ENCODE data around the gene POFUT1.
"Not testable (repeated sequence)": the region's sequence is repeated elsewhere in the genome, so short reads cannot be mapped to it uniquely, and the experiment has no call there.

POFUT1 gene

GRCh38 chr20:32244150-32244823 lies 36.6 kb downstream of the POFUT1 start:
- no peak for DNase-seq (ENCODE audit: low read depth)
- no peak for TF ChIP-seq CTCF (IDR thresholded peaks at IDR 0.05; ENCODE audit: low read length, missing control alignments)
- no peak overlapping the region for H3K4me3 ChIP-seq (replicated peaks; ENCODE audit: low read depth, low read length)

- no peak overlapping the region for H3K4me3 ChIP-seq (replicated peaks; ENCODE audit: low read depth, low read length)
- no peak for DNase-seq (ENCODE audit: low read depth)
- TF ChIP-seq CTCF (IDR thresholded peaks at IDR 0.05; ENCODE audit: low read length, missing control alignments), result no peak
Measured at GRCh38 chr20:32244959-32245358, 37.3 kb downstream of the POFUT1 start.

- not testable (repeated sequence) for H3K4me3 ChIP-seq (replicated peaks; ENCODE audit: low read depth, low read length); DNase-seq (ENCODE audit: low read depth)
Measured at GRCh38 chr20:32246208-32246607, 38.5 kb downstream of the POFUT1 start.

- TF ChIP-seq CTCF (IDR thresholded peaks at IDR 0.05; ENCODE audit: low read length, missing control alignments), result no peak
- no peak for DNase-seq (ENCODE audit: low read depth)
- H3K4me3 ChIP-seq (replicated peaks; ENCODE audit: low read depth, low read length), result no peak overlapping the region
Measured at GRCh38 chr20:32248043-32248442, 40.4 kb downstream of the POFUT1 start.

- no peak for DNase-seq (ENCODE audit: low read depth)
- TF ChIP-seq CTCF (IDR thresholded peaks at IDR 0.05; ENCODE audit: low read length, missing control alignments), result no peak
Measured at GRCh38 chr20:32249030-32249738, 41.5 kb downstream of the POFUT1 start.

GRCh38 chr20:32251470-32251869 lies 43.8 kb downstream of the POFUT1 start:
- DNase-seq (ENCODE audit: low read depth), result no peak
- no peak overlapping the region for H3K4me3 ChIP-seq (replicated peaks; ENCODE audit: low read depth, low read length)
- TF ChIP-seq CTCF (IDR thresholded peaks at IDR 0.05; ENCODE audit: low read length, missing control alignments), result no peak

More at GRCh38 chr20:32249030-32249738, 41.5 kb downstream of the POFUT1 start:
- no peak overlapping the region for H3K4me3 ChIP-seq (replicated peaks; ENCODE audit: low read depth, low read length)

- TF ChIP-seq CTCF (IDR thresholded peaks at IDR 0.05; ENCODE audit: low read length, missing control alignments), result no peak
- H3K4me3 ChIP-seq (replicated peaks; ENCODE audit: low read depth, low read length), result no peak overlapping the region
- DNase-seq (ENCODE audit: low read depth), result no peak
Measured at GRCh38 chr20:32252189-32252588, 44.5 kb downstream of the POFUT1 start.

- DNase-seq (ENCODE audit: low read depth); H3K4me3 ChIP-seq (replicated peaks; ENCODE audit: low read depth, low read length): not testable (repeated sequence)
Measured at GRCh38 chr20:32260973-32261372, 53.3 kb downstream of the POFUT1 start.
